Keratinocyte (primary cell): ENCODE data around the gene MRPL12. TPM values are rescaled to one million over a fixed set of nuclear protein-coding genes. Genes with fewer than 3 reads are reported as not detected.
A peak's percentile ranks its signal among the peaks of the same experiment; 100 is the strongest.

Source experiments
- DNase-seq: peaks from one replicate; pipeline ENCODE4 v3.0.0-alpha.2; 2011; ENCODE audit warnings: low read depth, missing footprints, low spot score
- FAIRE-seq: peaks from 2 replicates; lab custom pipeline; 2011; peaks lifted over from hg19 to GRCh38; lab: Jason Lieb, UNC
- H2AFZ ChIP-seq: 2 replicates; pipeline ENCODE4 v1.6.0; 2012; ENCODE audit warnings: low read length, control low read depth, inconsistent platforms; ENCODE audit not compliant: control insufficient read depth
- H3K27ac ChIP-seq: 2 replicates; pipeline ENCODE4 v1.5.1; 2011; ENCODE audit warnings: low read length; ENCODE audit not compliant: control insufficient read depth, insufficient read depth
- H3K27me3 ChIP-seq: 3 replicates; pipeline ENCODE4 v1.6.0; 2011; ENCODE audit warnings: low read length; ENCODE audit not compliant: control insufficient read depth, insufficient read depth; ENCODE audit errors: extremely low read depth
- H3K36me3 ChIP-seq, 2 experiments: 2 replicates in 1 of 2; 3 replicates in 1 of 2; pipeline ENCODE4 v1.5.1; 2011; ENCODE audit warnings: low read length in 2 of 2, mild to moderate bottlenecking in 1 of 2; ENCODE audit not compliant: control insufficient read depth in 2 of 2, insufficient read depth in 2 of 2; ENCODE audit errors: extremely low read depth in 1 of 2
- H3K4me1 ChIP-seq: 3 replicates; pipeline ENCODE4 v1.5.1; 2011; ENCODE audit warnings: low read length; ENCODE audit not compliant: control insufficient read depth, insufficient read depth; ENCODE audit errors: extremely low read depth
- H3K4me2 ChIP-seq: 3 replicates; pipeline ENCODE4 v1.6.0; 2011; ENCODE audit warnings: low read depth, low read length; ENCODE audit not compliant: control insufficient read depth, insufficient read depth; ENCODE audit errors: extremely low read depth
- H3K4me3 ChIP-seq, 3 experiments: fragments of 200-600 bp in 1 of 3; sonication (generic) in 1 of 3; 2 replicates in 2 of 3; 3 replicates in 1 of 3; pipeline ENCODE4 v1.5.1; 2011 to 2016; ENCODE audit warnings: low read length in 3 of 3, mild to moderate bottlenecking in 3 of 3, control low read depth in 2 of 3, inconsistent platforms in 1 of 3, low read depth in 1 of 3, mixed read lengths in 1 of 3, mixed run types in 1 of 3, moderate library complexity in 1 of 3; ENCODE audit not compliant: control insufficient read depth in 2 of 3, insufficient read depth in 2 of 3; ENCODE audit errors: extremely low read depth in 1 of 3
- H3K79me2 ChIP-seq: 2 replicates; pipeline ENCODE4 v1.6.0; 2012; ENCODE audit warnings: low read length; ENCODE audit not compliant: control insufficient read depth, insufficient read depth
- H3K9ac ChIP-seq: 3 replicates; pipeline ENCODE4 v1.6.0; 2011; ENCODE audit warnings: low read length; ENCODE audit not compliant: control insufficient read depth, insufficient read depth; ENCODE audit errors: extremely low read depth
- H3K9me1 ChIP-seq: 3 replicates; pipeline ENCODE4 v1.6.0; 2011; ENCODE audit warnings: low read length; ENCODE audit not compliant: control insufficient read depth, insufficient read depth; ENCODE audit errors: extremely low read depth
- H3K9me3 ChIP-seq: 2 replicates; pipeline ENCODE4 v1.5.1; 2012; ENCODE audit warnings: low read depth, low read length; ENCODE audit not compliant: control insufficient read depth
- H4K20me1 ChIP-seq: 3 replicates; pipeline ENCODE4 v1.6.0; 2011; ENCODE audit warnings: low read length; ENCODE audit not compliant: control insufficient read depth, insufficient read depth; ENCODE audit errors: extremely low read depth
- CTCF ChIP-seq, 3 experiments: IDR thresholded peaks in 1 of 3; conservative IDR thresholded peaks in 1 of 3; optimal IDR thresholded peaks in 1 of 3; 2 replicates in 2 of 3; 3 replicates in 1 of 3; pipeline versions ENCODE3 to v1.5.1; 2011; ENCODE audit warnings: low read length in 3 of 3, mild to moderate bottlenecking in 3 of 3, moderate library complexity in 2 of 3, control low read depth in 1 of 3, inconsistent platforms in 1 of 3; ENCODE audit not compliant: insufficient read depth in 2 of 3; ENCODE audit errors: extremely low read depth in 1 of 3
- EZH2 ChIP-seq: IDR thresholded peaks from one replicate; pipeline ENCODE4 v1.6.1; 2012; ENCODE audit warnings: inconsistent platforms, mild to moderate bottlenecking, low read length, moderate library complexity
- dilution Hi-C: fragments of 300-500 bp; cut with MboI; formaldehyde crosslinking; loops from one replicate; pipeline ENCODE4 v1.7.0; 2020; ENCODE audit warnings: low sequenced_read_pairs; ENCODE audit not compliant: extremely low pct_ligation_motif_present
- polyA plus RNA-seq, 5 experiments: library from polyadenylated mRNA; depleted of rRNA in 3 of 5; stranded (reverse) in 3 of 5; stranded (forward) in 1 of 5; unstranded in 1 of 5; fragments of >200 nt; gene quantifications; 1 replicate in 1 of 5; 2 replicates in 3 of 5; 3 replicates in 1 of 5; pipeline versions ENCODE4 v1.2.1 to v1.2.3, GENCODE V29; 2011 to 2012; ENCODE audit warnings: missing spikeins in 2 of 5, low read depth in 1 of 5, low replicate concordance in 1 of 5

Gene MRPL12
- polyA plus RNA-seq, 1 donor (not counting 4 experiments of a cell fraction or from before 2014, with no cell fraction given) = 78.5 TPM

DNA sequence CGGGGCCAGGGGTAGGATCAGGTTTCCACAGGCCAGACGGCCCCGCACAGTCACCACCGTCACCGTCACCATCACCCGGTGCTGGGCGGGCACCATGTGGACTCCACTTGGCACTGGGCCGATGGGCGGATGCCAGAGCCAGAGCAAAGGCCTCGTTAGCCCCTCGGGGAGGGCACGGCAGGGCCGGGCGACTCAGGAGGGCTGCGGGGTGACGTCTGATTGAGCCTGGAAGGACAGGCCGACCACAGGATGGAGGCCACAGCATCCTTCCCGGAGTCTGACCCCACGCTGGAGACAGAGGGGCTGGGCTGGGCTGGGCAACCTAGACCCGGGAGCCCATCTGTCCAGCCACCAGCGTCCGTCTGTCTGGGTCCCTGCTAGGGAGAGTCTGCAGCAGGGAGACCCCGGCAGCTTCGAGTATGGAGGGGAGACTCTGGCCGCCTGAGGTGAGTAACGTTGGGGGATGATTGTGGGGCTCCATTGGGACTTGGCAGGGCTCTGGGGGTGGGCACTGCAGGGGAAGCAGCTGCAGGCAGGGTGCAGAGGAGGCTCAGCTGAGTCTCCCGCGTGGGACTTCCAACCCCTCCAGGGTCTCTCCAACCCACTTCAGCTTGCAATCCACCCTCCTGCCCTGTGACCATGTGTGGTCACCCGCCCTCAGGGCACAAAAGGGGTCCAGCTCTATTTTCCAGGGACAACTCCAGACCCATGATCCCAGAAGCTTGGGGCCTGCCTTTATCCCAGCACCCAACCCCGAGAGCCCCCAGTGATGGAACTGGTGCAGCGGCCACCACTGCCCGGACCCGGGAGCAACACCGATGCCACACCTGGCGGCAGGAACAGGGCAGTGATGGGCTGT is 31.5 kb downstream of the MRPL12 start:
- H3K27me3 ChIP-seq = no peaks in the 10 kb centered on the region
- H3K4me1 ChIP-seq = peaks cover 25% of the 10 kb centered on the region
- no peak overlapping the region for H3K4me2 ChIP-seq
- TF ChIP-seq EZH2 (no peak), CTCF (optimal IDR thresholded peaks at IDR 0.05 in 1 of 3, IDR thresholded peaks at IDR 0.05 in 1 of 3, conservative IDR thresholded peaks at IDR 0.05 in 1 of 3; ENCODE audit: extremely low read depth in 1 of 3, insufficient read depth in 2 of 3, low read length in 3 of 3) (no peak)
- no peak for FAIRE-seq
- no peak overlapping the region for H3K9ac ChIP-seq
- no peaks in the 10 kb centered on the region for H4K20me1 ChIP-seq
- no peak overlapping the region for H2AFZ ChIP-seq
- no peak overlapping the region for H3K27ac ChIP-seq
- dilution Hi-C loops = no loop called here
- no peaks in the 10 kb centered on the region for H3K9me3 ChIP-seq
- no peaks in the 10 kb centered on the region for H3K36me3 ChIP-seq
- no peak overlapping the region for H3K4me3 ChIP-seq
- H3K79me2 ChIP-seq = no peaks in the 10 kb centered on the region
- no peak for DNase-seq
- no peaks in the 10 kb centered on the region for H3K9me1 ChIP-seq

- Histone ChIP-seq H3K79me2 (no peaks in the 10 kb centered on the region), H3K4me2 (peak overlapping the region; percentile 85), H3K9me3 (no peaks in the 10 kb centered on the region), H3K9me1 (no peaks in the 10 kb centered on the region), H4K20me1 (no peaks in the 10 kb centered on the region), H3K27me3 (no peaks in the 10 kb centered on the region), H3K9ac (peak overlapping the region; percentile 7), H3K27ac (no peak overlapping the region), H3K4me1 (peaks cover 25% of the 10 kb centered on the region), H3K4me3 (peak overlapping the region; percentile 5 to 60 (median 20)), H3K36me3 (no peaks in the 10 kb centered on the region), H2AFZ (peak overlapping the region; percentile 74)
- TF ChIP-seq EZH2 (no peak), CTCF (optimal IDR thresholded peaks at IDR 0.05 in 1 of 3, IDR thresholded peaks at IDR 0.05 in 1 of 3, conservative IDR thresholded peaks at IDR 0.05 in 1 of 3; ENCODE audit: extremely low read depth in 1 of 3, insufficient read depth in 2 of 3, low read length in 3 of 3) (no peak)
- FAIRE-seq = peak; percentile 67
- DNase-seq = no peak
- dilution Hi-C loops = no loop called here
These were observed 32.3 kb downstream of the MRPL12 start for GRCh38 chr17:81735264-81736102.
